GM21381 (cell line): ENCODE measurements around the gene WBP2.

Source experiments
- ATAC-seq: cut with Tn5 transposase; IDR thresholded peaks from one replicate; pipeline ENCODE4 v1.9.1; 2021; ENCODE audit warnings: mild to moderate bottlenecking, moderate library complexity; ENCODE audit not compliant: unreplicated experiment

The WBP2 gene

GRCh38 chr17:75846692-75847613 is 8.2 kb downstream of the WBP2 start:
- no peak for ATAC-seq

GRCh38 chr17:75845933-75846691 is 9.0 kb downstream of the WBP2 start:
- no peak for ATAC-seq

GRCh38 chr17:75845058-75845711 is 9.9 kb downstream of the WBP2 start:
- ATAC-seq, result peak; percentile 69

- ATAC-seq, result peak; percentile 7
These were observed 10.5 kb downstream of the WBP2 start for GRCh38 chr17:75844530-75845057.

- ATAC-seq, result no peak
These were observed 11.3 kb downstream of the WBP2 start, which contains the start of gene UNC13D for GRCh38 chr17:75843577-75844529. Gene UNC13D, minus strand, starts transcription at chr17:75844404. Its CDS starts 67 bp downstream, at chr17:75844337.

GRCh38 chr17:75842963-75843576 is 12.1 kb downstream of the WBP2 start:
- no peak for ATAC-seq

GRCh38 chr17:75842411-75842810 is 12.7 kb downstream of the WBP2 start:
- ATAC-seq, result no peak

- ATAC-seq, result no peak
These were observed 14.4 kb downstream of the WBP2 start for GRCh38 chr17:75840799-75841164.

- ATAC-seq, result no peak
These were observed 15.0 kb downstream of the WBP2 start for GRCh38 chr17:75839942-75840798.

GRCh38 chr17:75838410-75838809 is 16.7 kb downstream of the WBP2 start:
- no peak for ATAC-seq

GRCh38 chr17:75837899-75838298 is 17.2 kb downstream of the WBP2 start:
- ATAC-seq, result no peak

GRCh38 chr17:75836605-75837004 is 18.5 kb downstream of the WBP2 start:
- no peak for ATAC-seq

GRCh38 chr17:75835654-75835987 is 19.5 kb downstream of the WBP2 start:
- ATAC-seq, result no peak

- ATAC-seq, result no peak
These were observed 20.0 kb downstream of the WBP2 start for GRCh38 chr17:75834928-75835653.

- no peak for ATAC-seq
These were observed 20.7 kb downstream of the WBP2 start for GRCh38 chr17:75834279-75834920.

GRCh38 chr17:75832652-75833400 is 22.3 kb downstream of the WBP2 start:
- no peak for ATAC-seq

GRCh38 chr17:75832164-75832651 is 22.9 kb downstream of the WBP2 start:
- no peak for ATAC-seq
